Osteoblast (primary cell): ENCODE results near the gene HPCAL1. TPM values are rescaled to one million over a fixed set of nuclear protein-coding genes. Genes with fewer than 3 reads are reported as not detected.

Experiments used
- DNase-seq: peaks from one replicate; pipeline ENCODE4 v3.0.0; 2011; ENCODE audit warnings: low spot score, mixed read lengths; ENCODE audit not compliant: insufficient read length; ENCODE audit errors: missing footprints
- H2AFZ ChIP-seq: 2 replicates; pipeline ENCODE4 v1.6.0; 2011; ENCODE audit warnings: mild to moderate bottlenecking, low read length
- H3K27ac ChIP-seq: 2 replicates; pipeline ENCODE4 v1.5.1; 2011; ENCODE audit warnings: mild to moderate bottlenecking, low read depth, low read length, moderate library complexity
- H3K27me3 ChIP-seq: 2 replicates; pipeline ENCODE4 v1.6.0; 2012; ENCODE audit warnings: mild to moderate bottlenecking, control low read depth, inconsistent platforms, low read length, moderate library complexity; ENCODE audit not compliant: insufficient read depth
- H3K36me3 ChIP-seq: 2 replicates; pipeline ENCODE4 v1.5.1; 2011; ENCODE audit warnings: mild to moderate bottlenecking, low read length, control low read depth, moderate library complexity; ENCODE audit not compliant: insufficient read depth
- H3K4me1 ChIP-seq: 2 replicates; pipeline ENCODE4 v1.5.1; 2011; ENCODE audit warnings: mild to moderate bottlenecking, low read length, control low read depth, moderate library complexity; ENCODE audit not compliant: insufficient read depth
- H3K4me2 ChIP-seq: 2 replicates; pipeline ENCODE4 v1.6.0; 2011; ENCODE audit warnings: mild to moderate bottlenecking, low read length; ENCODE audit not compliant: insufficient read depth
- H3K4me3 ChIP-seq: fragments of 200-600 bp; sonication (generic); 3 replicates; pipeline ENCODE4 v1.5.1; 2012; ENCODE audit warnings: mild to moderate bottlenecking, low read length, inconsistent platforms; ENCODE audit not compliant: insufficient read depth
- H3K79me2 ChIP-seq: 2 replicates; pipeline ENCODE4 v1.6.0; 2012; ENCODE audit warnings: mild to moderate bottlenecking, low read length, control low read depth, inconsistent platforms; ENCODE audit not compliant: insufficient read depth
- H3K9me3 ChIP-seq: 2 replicates; pipeline ENCODE4 v1.5.1; 2011; ENCODE audit warnings: low read depth, low read length, control low read depth
- H4K20me1 ChIP-seq: 2 replicates; pipeline ENCODE4 v1.6.0; 2012; ENCODE audit warnings: mild to moderate bottlenecking, low read length, control low read depth; ENCODE audit not compliant: insufficient read depth
- total RNA-seq: library from RNA; depleted of rRNA; stranded (reverse); fragments of >200 nt; gene quantifications from 2 replicates; pipeline ENCODE4 v1.2.3, GENCODE V29; 2012
- TF ChIP-seq, protein P1 (sequence below): IDR thresholded peaks from 2 replicates; pipeline ENCODE4 v1.5.1; 2011; ENCODE audit warnings: mild to moderate bottlenecking, low read depth, low read length, moderate library complexity; ENCODE audit errors: extremely low read depth

HPCAL1 gene
- total RNA-seq, 1 donor: 57.2 TPM

DNA sequence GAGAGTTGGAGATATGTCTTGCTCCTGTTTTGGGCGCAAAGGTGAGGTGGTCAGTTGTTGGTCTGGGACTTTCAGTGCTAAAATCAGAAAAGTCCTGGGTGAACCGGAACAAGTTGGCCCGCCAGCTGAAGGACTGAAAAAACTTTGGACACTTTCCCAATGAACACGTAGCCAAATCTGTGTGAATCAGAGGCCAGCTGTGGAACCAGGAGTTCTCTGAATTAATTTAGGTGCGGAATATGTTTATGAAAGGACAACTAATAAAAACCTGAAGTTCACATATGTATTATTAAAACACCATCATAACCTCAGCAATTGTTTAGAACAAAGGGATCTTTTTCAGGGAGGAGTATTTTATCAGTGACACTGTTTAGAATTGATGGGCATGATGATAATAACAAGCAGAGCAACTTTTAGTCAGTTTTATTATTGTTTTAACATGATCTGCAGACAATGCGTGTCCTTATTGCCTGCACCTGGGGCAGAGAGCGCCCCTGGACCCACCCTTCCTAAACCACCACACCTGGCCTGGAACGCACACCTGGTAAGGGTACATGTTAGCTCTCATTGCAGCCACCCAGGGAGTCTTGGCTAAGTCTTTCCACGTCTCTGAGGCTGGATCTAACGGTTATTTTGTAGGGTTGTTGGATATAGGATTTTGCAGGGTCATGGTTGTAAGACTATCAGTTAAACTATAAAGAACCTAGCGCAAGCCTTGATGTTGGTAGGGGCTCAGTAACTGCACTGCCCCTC lies 155.3 kb downstream of the HPCAL1 start:
- peak overlapping the region; percentile 5 for H3K4me2 ChIP-seq
- TF ChIP-seq, protein P1, sequence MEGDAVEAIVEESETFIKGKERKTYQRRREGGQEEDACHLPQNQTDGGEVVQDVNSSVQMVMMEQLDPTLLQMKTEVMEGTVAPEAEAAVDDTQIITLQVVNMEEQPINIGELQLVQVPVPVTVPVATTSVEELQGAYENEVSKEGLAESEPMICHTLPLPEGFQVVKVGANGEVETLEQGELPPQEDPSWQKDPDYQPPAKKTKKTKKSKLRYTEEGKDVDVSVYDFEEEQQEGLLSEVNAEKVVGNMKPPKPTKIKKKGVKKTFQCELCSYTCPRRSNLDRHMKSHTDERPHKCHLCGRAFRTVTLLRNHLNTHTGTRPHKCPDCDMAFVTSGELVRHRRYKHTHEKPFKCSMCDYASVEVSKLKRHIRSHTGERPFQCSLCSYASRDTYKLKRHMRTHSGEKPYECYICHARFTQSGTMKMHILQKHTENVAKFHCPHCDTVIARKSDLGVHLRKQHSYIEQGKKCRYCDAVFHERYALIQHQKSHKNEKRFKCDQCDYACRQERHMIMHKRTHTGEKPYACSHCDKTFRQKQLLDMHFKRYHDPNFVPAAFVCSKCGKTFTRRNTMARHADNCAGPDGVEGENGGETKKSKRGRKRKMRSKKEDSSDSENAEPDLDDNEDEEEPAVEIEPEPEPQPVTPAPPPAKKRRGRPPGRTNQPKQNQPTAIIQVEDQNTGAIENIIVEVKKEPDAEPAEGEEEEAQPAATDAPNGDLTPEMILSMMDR: no peak

DNA sequence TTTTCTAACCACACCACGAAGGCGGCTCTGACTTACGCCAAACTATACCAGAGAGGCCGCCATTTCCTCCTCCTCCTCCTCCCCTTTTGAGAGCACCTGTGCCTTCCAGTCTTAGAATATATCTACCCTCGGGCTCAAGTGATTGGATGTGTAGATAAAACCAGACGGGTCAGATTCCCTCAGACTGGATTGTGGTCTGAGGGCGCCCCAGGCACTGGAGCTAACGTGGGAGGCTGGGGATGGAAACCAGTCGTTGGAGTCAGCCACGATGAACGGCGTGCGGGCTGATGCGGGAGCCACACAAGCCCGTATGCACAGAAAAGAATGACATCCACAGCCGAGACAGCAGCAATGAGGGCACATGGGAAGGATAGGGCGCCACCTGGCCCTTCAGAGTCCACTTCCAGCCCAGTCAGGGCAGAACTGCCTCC lies 157.7 kb downstream of the HPCAL1 start:
- H3K27me3 ChIP-seq: peaks cover 23% of the 10 kb centered on the region
- TF ChIP-seq, protein P1: no peak
- H3K4me3 ChIP-seq: no peak overlapping the region
- H4K20me1 ChIP-seq: no peaks in the 10 kb centered on the region
- no peak overlapping the region for H3K27ac ChIP-seq
- H3K4me2 ChIP-seq: no peak overlapping the region
- no peaks in the 10 kb centered on the region for H3K9me3 ChIP-seq
- peaks cover 4% of the 10 kb centered on the region for H3K4me1 ChIP-seq
- H3K79me2 ChIP-seq: no peaks in the 10 kb centered on the region
- no peak overlapping the region for H2AFZ ChIP-seq
- no peaks in the 10 kb centered on the region for H3K36me3 ChIP-seq
- no peak for DNase-seq

More for the DNA sequence above, 155.3 kb downstream of the HPCAL1 start:
- no peak overlapping the region for H3K27ac ChIP-seq
- H3K79me2 ChIP-seq: no peaks in the 10 kb centered on the region
- no peaks in the 10 kb centered on the region for H3K36me3 ChIP-seq
- peak; percentile 89 for DNase-seq
- H3K4me1 ChIP-seq: peaks cover 10% of the 10 kb centered on the region
- no peaks in the 10 kb centered on the region for H3K9me3 ChIP-seq
- H4K20me1 ChIP-seq: no peaks in the 10 kb centered on the region
- peaks cover 23% of the 10 kb centered on the region for H3K27me3 ChIP-seq
- peak overlapping the region; percentile 53 for H2AFZ ChIP-seq
- H3K4me3 ChIP-seq: no peak overlapping the region

DNA sequence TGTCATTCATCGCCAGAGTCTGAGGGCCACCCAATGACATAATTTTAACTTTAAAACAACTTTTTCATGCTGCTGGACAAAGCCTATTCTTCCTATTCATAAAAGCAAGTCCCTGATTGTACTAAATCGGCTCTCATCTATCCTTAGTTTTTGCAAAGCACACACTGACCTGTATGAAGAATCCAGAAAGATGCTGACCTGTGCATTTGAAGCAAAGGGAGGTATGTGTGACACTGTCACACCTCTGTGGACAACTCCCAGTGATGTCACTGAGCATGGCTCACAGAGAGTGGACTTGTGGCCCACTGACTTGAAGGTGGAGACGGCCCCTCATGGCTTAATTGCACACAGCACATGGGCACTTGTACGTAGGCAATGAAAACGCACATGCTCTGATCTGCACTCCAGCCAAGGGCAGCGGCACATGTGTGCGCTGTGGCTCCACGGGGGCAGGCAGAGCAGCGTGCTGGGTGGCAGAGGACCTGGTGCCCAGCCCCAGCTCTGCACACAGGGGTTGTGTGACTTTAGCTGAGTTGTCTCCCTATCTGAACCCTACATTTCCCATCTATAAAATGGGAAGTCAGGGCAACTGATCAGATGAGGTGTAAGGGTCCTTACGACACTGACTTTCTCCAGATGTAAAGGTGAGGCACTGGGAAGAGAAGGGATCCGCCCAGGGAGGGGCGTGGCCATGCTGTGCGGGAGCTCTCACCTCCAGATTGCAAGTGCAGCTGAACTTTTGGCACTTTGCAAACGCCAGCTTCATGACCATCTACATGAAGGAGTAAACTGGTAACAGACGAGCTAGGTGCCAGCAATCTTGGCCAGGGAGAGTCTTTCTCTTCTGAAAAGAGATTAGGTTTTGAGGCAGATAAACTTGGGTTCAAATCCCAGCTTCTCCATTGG lies 159.7 kb downstream of the HPCAL1 start:
- H3K4me3 ChIP-seq: no peak overlapping the region
- peaks cover 4% of the 10 kb centered on the region for H3K4me1 ChIP-seq
- H3K36me3 ChIP-seq: no peaks in the 10 kb centered on the region
- TF ChIP-seq, protein P1: no peak
- no peak overlapping the region for H3K4me2 ChIP-seq
- H3K79me2 ChIP-seq: no peaks in the 10 kb centered on the region
- no peak for DNase-seq
- H4K20me1 ChIP-seq: no peaks in the 10 kb centered on the region
- no peak overlapping the region for H2AFZ ChIP-seq
- no peak overlapping the region for H3K27ac ChIP-seq
- no peaks in the 10 kb centered on the region for H3K9me3 ChIP-seq
- peaks cover 23% of the 10 kb centered on the region for H3K27me3 ChIP-seq

DNA sequence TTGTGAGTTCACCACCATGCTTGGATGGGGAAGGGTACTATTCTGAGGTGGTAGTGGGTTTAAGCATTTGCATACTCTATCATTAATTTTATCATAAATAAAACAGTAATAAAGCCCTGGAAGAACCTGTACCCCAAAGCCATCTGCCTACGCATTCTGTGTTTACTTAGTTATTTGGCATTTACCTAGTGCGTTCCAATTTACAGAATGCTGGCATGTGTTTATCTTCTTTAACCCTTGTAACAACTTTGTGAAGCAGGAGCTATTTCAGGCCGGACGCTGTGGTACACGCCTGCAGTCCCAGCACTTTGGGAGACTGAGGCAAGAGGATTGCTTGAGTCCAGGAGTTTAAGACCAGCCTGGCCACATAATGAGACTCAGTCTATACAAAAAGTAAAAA lies 163.2 kb downstream of the HPCAL1 start:
- no peaks in the 10 kb centered on the region for H4K20me1 ChIP-seq
- H2AFZ ChIP-seq: no peak overlapping the region
- H3K4me1 ChIP-seq: no peaks in the 10 kb centered on the region
- no peak overlapping the region for H3K4me3 ChIP-seq
- no peaks in the 10 kb centered on the region for H3K9me3 ChIP-seq
- TF ChIP-seq, protein P1: no peak
- H3K79me2 ChIP-seq: no peaks in the 10 kb centered on the region
- H3K27ac ChIP-seq: no peak overlapping the region
- no peak for DNase-seq
- no peak overlapping the region for H3K4me2 ChIP-seq
- peaks cover 17% of the 10 kb centered on the region for H3K27me3 ChIP-seq
- H3K36me3 ChIP-seq: no peaks in the 10 kb centered on the region
